ENCODE results near the gene LTF. TPM values are rescaled to one million over a fixed set of nuclear protein-coding genes. Genes with fewer than 3 reads are reported as not detected.
A peak's percentile ranks its signal among the peaks of the same experiment; 100 is the strongest.
"Not testable (repeated sequence)": the region's sequence is repeated elsewhere in the genome, so short reads cannot be mapped to it uniquely, and the experiment has no call there.

The LTF gene
- total RNA-seq, 4 donors from 2014 or later, result 0.62 to 5.1 (median 1.1) TPM

GRCh38 chr3:46495901-46496456 is 31.3 kb upstream of the LTF start:
- no peaks in the 10 kb centered on the region for H3K9me3 ChIP-seq
- intact Hi-C loops (cut with DNase I; ENCODE audit: low total_unique reads), result no loop called here
- in situ Hi-C loops (cut with MboI; ENCODE audit: low sequenced_read_pairs in 4 of 4), result no loop called here
- H3K4me3 ChIP-seq, result no peak overlapping the region
- DNase-seq (no peak), ATAC-seq (no peak)
- no peaks in the 10 kb centered on the region for H3K36me3 ChIP-seq
- H3K27ac ChIP-seq, result no peak overlapping the region
- peaks cover 21 to 24% of the 10 kb centered on the region in 2 donors for H3K4me1 ChIP-seq
- TF ChIP-seq, protein P1, sequence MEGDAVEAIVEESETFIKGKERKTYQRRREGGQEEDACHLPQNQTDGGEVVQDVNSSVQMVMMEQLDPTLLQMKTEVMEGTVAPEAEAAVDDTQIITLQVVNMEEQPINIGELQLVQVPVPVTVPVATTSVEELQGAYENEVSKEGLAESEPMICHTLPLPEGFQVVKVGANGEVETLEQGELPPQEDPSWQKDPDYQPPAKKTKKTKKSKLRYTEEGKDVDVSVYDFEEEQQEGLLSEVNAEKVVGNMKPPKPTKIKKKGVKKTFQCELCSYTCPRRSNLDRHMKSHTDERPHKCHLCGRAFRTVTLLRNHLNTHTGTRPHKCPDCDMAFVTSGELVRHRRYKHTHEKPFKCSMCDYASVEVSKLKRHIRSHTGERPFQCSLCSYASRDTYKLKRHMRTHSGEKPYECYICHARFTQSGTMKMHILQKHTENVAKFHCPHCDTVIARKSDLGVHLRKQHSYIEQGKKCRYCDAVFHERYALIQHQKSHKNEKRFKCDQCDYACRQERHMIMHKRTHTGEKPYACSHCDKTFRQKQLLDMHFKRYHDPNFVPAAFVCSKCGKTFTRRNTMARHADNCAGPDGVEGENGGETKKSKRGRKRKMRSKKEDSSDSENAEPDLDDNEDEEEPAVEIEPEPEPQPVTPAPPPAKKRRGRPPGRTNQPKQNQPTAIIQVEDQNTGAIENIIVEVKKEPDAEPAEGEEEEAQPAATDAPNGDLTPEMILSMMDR (IDR thresholded peaks at IDR 0.05 in 4 of 5, conservative IDR thresholded peaks at IDR 0.05 in 1 of 5), result no peak
- no peaks in the 10 kb centered on the region for H3K27me3 ChIP-seq

GRCh38 chr3:46494491-46494890 is 29.8 kb upstream of the LTF start:
- H3K27ac ChIP-seq; H3K36me3 ChIP-seq; DNase-seq; H3K27me3 ChIP-seq; ATAC-seq; in situ Hi-C loops (cut with MboI; ENCODE audit: low sequenced_read_pairs in 4 of 4); intact Hi-C loops (cut with DNase I; ENCODE audit: low total_unique reads); H3K4me3 ChIP-seq; H3K9me3 ChIP-seq: not testable (repeated sequence)
- peaks cover 30 to 32% of the 10 kb centered on the region in 2 donors for H3K4me1 ChIP-seq

DNA sequence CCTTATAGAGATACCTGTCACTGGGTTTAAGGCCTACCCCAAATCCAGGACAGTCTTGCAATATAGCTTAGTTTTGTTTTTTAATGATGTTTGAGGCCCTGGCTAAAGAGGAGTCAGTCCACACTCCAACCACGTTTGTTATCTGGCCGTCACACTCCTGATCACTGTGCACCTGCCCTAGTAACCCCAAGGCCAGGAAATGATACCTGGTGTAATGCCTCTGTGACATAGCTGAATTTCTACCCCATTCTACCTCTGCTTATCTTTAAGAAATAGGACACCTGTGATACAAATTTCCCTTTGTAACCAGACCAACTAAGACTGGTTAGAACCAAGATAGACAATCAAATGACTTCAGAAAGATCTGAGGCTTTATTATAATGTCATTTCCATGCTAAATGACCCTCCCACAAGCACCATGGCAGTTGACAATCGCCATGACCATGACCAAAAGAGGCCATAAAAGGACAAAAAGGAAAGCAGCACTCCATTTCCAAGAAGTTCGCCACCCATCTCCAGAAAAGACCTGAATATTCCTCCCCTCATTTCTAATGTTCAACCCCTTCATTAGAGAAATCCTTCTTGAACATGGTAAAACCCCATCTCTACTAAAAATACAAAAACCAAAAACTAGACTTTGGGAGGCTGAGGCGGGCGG is 28.3 kb upstream of the LTF start:
- Histone ChIP-seq H3K4me3 (no peak overlapping the region), H3K4me1 (peaks cover 34 to 35% of the 10 kb centered on the region in 2 donors), H3K36me3 (no peaks in the 10 kb centered on the region), H3K27me3 (no peaks in the 10 kb centered on the region), H3K9me3 (no peaks in the 10 kb centered on the region), H3K27ac (no peak overlapping the region)
- ATAC-seq, result no peak
- DNase-seq, result no peak
- intact Hi-C loops (cut with DNase I; ENCODE audit: low total_unique reads) (no loop called here), in situ Hi-C loops (cut with MboI; ENCODE audit: low sequenced_read_pairs in 4 of 4) (no loop called here)
- TF ChIP-seq, protein P1 (IDR thresholded peaks at IDR 0.05 in 4 of 5, conservative IDR thresholded peaks at IDR 0.05 in 1 of 5), result no peak
- no peak for TF ChIP-seq POLR2A (IDR thresholded peaks at IDR 0.05)

- Histone ChIP-seq H3K27ac (peak overlapping the region; percentile 83 to 86 (median 86)), H3K27me3 (no peaks in the 10 kb centered on the region), H3K36me3 (no peaks in the 10 kb centered on the region), H3K4me1 (peaks cover 34 to 35% of the 10 kb centered on the region in 2 donors), H3K9me3 (no peaks in the 10 kb centered on the region), H3K4me3 (no peak overlapping the region)
- in situ Hi-C loops (cut with MboI; ENCODE audit: low sequenced_read_pairs in 4 of 4) (no loop called here), intact Hi-C loops (cut with DNase I; ENCODE audit: low total_unique reads) (no loop called here)
- TF ChIP-seq, protein P1 (IDR thresholded peaks at IDR 0.05 in 4 of 5, conservative IDR thresholded peaks at IDR 0.05 in 1 of 5), result no peak
- no peak for TF ChIP-seq POLR2A (IDR thresholded peaks at IDR 0.05)
- ATAC-seq (peak; percentile 80 to 85), DNase-seq (peak; percentile 72 to 79)
Observed at GRCh38 chr3:46491089-46492070, 26.7 kb upstream of the LTF start.

All from gastrocnemius medialis (tissue), 4 donors.